ENCODE results near the gene MCC. TPM values are rescaled to one million over a fixed set of nuclear protein-coding genes. Genes with fewer than 3 reads are reported as not detected.

MCC gene
- total and polyA plus RNA-seq, 4 donors, result 9.0 to 47.3 (median 14.7) TPM

DNA sequence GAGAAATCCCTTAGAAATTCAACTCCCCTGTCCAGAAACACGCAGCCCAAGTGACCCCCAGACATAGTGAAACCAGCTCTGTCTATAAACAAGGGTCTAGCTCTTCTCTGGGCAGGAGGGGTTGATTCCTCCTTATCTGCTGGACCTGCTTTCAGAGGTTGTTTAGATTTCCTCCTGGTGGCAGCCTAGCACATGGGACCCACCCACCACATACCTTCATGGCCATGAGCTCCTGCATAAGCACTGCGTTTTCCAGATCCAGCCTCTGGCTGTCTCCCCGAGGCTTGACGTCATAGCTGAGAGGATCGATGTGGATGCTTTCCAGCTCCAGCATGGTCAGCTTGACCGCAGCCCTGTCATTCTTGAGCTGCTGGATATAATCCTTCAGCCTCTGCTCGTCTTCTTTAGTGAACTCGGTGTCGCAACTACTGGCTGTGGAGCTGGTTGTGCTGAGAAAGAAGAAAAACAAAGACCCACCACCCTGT is 434.7 kb downstream of the MCC start:
- H3K9me3 ChIP-seq (ENCODE audit: control insufficient read depth in 4 of 4, low read length in 3 of 4), result no peaks in the 10 kb centered on the region
- whole genome bisulfite sequencing, result 91% methylated on average over 9 of the region's 9 CpGs

More for the DNA sequence above, 434.7 kb downstream of the MCC start:
- DNase-seq (ENCODE audit: low spot score), result no peak
- no peaks in the 10 kb centered on the region for H3K27me3 ChIP-seq (ENCODE audit: control insufficient read depth in 4 of 4, insufficient read depth in 4 of 4, low read length in 3 of 4)
- TF ChIP-seq EGR1 (IDR thresholded peaks at IDR 0.05; ENCODE audit: low read depth in 2 of 2), result no peak
- no peak for TF ChIP-seq HNF4G (IDR thresholded peaks at IDR 0.05)
- TF ChIP-seq GABPA (IDR thresholded peaks at IDR 0.05 in 1 of 2, conservative IDR thresholded peaks at IDR 0.05 in 1 of 2), result no peak
- no peak for TF ChIP-seq YY1 (IDR thresholded peaks at IDR 0.05)
- no peak for TF ChIP-seq JUND (IDR thresholded peaks at IDR 0.05)
- no peak for TF ChIP-seq RXRA (IDR thresholded peaks at IDR 0.05)
- TF ChIP-seq, protein P1, sequence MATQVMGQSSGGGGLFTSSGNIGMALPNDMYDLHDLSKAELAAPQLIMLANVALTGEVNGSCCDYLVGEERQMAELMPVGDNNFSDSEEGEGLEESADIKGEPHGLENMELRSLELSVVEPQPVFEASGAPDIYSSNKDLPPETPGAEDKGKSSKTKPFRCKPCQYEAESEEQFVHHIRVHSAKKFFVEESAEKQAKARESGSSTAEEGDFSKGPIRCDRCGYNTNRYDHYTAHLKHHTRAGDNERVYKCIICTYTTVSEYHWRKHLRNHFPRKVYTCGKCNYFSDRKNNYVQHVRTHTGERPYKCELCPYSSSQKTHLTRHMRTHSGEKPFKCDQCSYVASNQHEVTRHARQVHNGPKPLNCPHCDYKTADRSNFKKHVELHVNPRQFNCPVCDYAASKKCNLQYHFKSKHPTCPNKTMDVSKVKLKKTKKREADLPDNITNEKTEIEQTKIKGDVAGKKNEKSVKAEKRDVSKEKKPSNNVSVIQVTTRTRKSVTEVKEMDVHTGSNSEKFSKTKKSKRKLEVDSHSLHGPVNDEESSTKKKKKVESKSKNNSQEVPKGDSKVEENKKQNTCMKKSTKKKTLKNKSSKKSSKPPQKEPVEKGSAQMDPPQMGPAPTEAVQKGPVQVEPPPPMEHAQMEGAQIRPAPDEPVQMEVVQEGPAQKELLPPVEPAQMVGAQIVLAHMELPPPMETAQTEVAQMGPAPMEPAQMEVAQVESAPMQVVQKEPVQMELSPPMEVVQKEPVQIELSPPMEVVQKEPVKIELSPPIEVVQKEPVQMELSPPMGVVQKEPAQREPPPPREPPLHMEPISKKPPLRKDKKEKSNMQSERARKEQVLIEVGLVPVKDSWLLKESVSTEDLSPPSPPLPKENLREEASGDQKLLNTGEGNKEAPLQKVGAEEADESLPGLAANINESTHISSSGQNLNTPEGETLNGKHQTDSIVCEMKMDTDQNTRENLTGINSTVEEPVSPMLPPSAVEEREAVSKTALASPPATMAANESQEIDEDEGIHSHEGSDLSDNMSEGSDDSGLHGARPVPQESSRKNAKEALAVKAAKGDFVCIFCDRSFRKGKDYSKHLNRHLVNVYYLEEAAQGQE (IDR thresholded peaks at IDR 0.05), result no peak
- TF ChIP-seq, protein P2, sequence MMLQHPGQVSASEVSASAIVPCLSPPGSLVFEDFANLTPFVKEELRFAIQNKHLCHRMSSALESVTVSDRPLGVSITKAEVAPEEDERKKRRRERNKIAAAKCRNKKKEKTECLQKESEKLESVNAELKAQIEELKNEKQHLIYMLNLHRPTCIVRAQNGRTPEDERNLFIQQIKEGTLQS (IDR thresholded peaks at IDR 0.05), result no peak
- no peak for TF ChIP-seq SP1 (IDR thresholded peaks at IDR 0.05)
- TF ChIP-seq ZBTB33 (IDR thresholded peaks at IDR 0.05), result no peak
- no peak for TF ChIP-seq CTCF (IDR thresholded peaks at IDR 0.05; ENCODE audit: low read depth, low read length, missing input control)
- TF ChIP-seq FOXA1 (IDR thresholded peaks at IDR 0.05), result no peak
- no peaks in the 10 kb centered on the region for H3K4me1 ChIP-seq (ENCODE audit: control insufficient read depth in 4 of 4, insufficient read depth in 4 of 4, low read length in 3 of 4)
- H3K27ac ChIP-seq (ENCODE audit: low read depth in 1 of 2, low read length in 2 of 2), result no peak overlapping the region
- H3K9ac ChIP-seq (ENCODE audit: low read depth in 1 of 2, low read length in 2 of 2), result no peak overlapping the region
- H3K36me3 ChIP-seq (ENCODE audit: control insufficient read depth in 4 of 4, insufficient read depth in 3 of 4, low read depth in 1 of 4, low read length in 3 of 4), result peaks cover 2 to 71% (median 35%) of the 10 kb centered on the region in 4 donors
- H3K4me3 ChIP-seq (ENCODE audit: low read depth in 1 of 3, low read length in 3 of 3), result no peak overlapping the region

All from liver (tissue), 9 donors.